DLD1 (cell line): Measurements from ENCODE around the gene EEF2K.
"Not testable (repeated sequence)": the region's sequence is repeated elsewhere in the genome, so short reads cannot be mapped to it uniquely, and the experiment has no call there.

Experiments used
- in situ Hi-C: cut with HindIII; loops from 2 replicates; pipeline ENCODE4 v1.10.0; 2017; ENCODE audit warnings: low sequenced_read_pairs

EEF2K gene

GRCh38 chr16:22285080-22285479 lies 79.0 kb downstream of the EEF2K start:
- in situ Hi-C loops = no loop called here

- in situ Hi-C loops = no loop called here
These were observed 84.9 kb downstream of the EEF2K start for GRCh38 chr16:22291020-22291419.

- in situ Hi-C loops = no loop called here
These were observed 85.8 kb downstream of the EEF2K start for GRCh38 chr16:22291860-22292318.

GRCh38 chr16:22292320-22292719 lies 86.2 kb downstream of the EEF2K start:
- in situ Hi-C loops = no loop called here

- in situ Hi-C loops = no loop called here
These were observed 87.3 kb downstream of the EEF2K start for GRCh38 chr16:22293137-22294106.

- in situ Hi-C loops = no loop called here
These were observed 90.4 kb downstream of the EEF2K start for GRCh38 chr16:22296225-22297113.

GRCh38 chr16:22297114-22297870 lies 91.2 kb downstream of the EEF2K start, which contains the start of gene POLR3E:
Gene POLR3E (plus strand): TSS chr16:22297409. CDS start chr16:22302969, 5,560 bp downstream.
- in situ Hi-C loops = no loop called here

GRCh38 chr16:22297871-22298733 lies 92.0 kb downstream of the EEF2K start:
- in situ Hi-C loops = no loop called here

- in situ Hi-C loops = no loop called here
These were observed 93.0 kb downstream of the EEF2K start for GRCh38 chr16:22299036-22299435.

GRCh38 chr16:22300427-22301071 lies 94.5 kb downstream of the EEF2K start:
- in situ Hi-C loops = no loop called here

GRCh38 chr16:22301423-22301822 lies 95.3 kb downstream of the EEF2K start:
- in situ Hi-C loops = not testable (repeated sequence)

- in situ Hi-C loops = no loop called here
These were observed 96.8 kb downstream of the EEF2K start for GRCh38 chr16:22302776-22303363.

- in situ Hi-C loops = no loop called here
These were observed 98.3 kb downstream of the EEF2K start for GRCh38 chr16:22304411-22304810.

- in situ Hi-C loops = no loop called here
These were observed 100.7 kb downstream of the EEF2K start for GRCh38 chr16:22306788-22307187.

GRCh38 chr16:22307838-22308237 lies 101.8 kb downstream of the EEF2K start:
- in situ Hi-C loops = no loop called here

GRCh38 chr16:22308824-22309520 lies 102.9 kb downstream of the EEF2K start:
- in situ Hi-C loops = no loop called here

GRCh38 chr16:22311520-22311919 lies 105.4 kb downstream of the EEF2K start:
- in situ Hi-C loops = no loop called here
